GM19463 (cell line): ENCODE measurements around the gene CCDC60.
A peak's percentile ranks its signal among the peaks of the same experiment; 100 is the strongest.
"Not testable (repeated sequence)": the region's sequence is repeated elsewhere in the genome, so short reads cannot be mapped to it uniquely, and the experiment has no call there.

Source experiments
- ATAC-seq: cut with Tn5 transposase; IDR thresholded peaks from one replicate; pipeline ENCODE4 v1.9.1; 2021; ENCODE audit warnings: mild to moderate bottlenecking, moderate library complexity; ENCODE audit not compliant: unreplicated experiment

CCDC60 gene

GRCh38 chr12:119338593-119339363 is 4.2 kb downstream of the CCDC60 start:
- no peak for ATAC-seq

DNA sequence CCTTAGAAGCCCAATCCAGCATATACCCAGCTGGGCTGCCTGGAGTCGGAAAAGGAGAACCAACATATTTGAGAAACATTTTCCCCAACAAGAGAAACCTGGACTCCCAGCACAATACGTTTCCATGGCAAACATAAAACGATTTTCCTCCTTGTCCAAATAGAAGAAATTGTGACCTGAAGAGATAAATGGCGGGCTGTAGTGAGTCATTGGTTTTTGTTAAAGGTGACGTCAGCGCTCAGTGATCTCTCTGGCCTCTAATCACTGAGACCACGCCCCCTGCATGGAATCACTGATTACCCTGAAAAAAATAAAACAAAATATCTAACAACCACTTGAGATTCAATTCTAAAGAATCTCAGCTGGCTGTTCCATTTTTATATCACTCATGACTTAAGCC is 6.0 kb downstream of the CCDC60 start:
- no peak for ATAC-seq

DNA sequence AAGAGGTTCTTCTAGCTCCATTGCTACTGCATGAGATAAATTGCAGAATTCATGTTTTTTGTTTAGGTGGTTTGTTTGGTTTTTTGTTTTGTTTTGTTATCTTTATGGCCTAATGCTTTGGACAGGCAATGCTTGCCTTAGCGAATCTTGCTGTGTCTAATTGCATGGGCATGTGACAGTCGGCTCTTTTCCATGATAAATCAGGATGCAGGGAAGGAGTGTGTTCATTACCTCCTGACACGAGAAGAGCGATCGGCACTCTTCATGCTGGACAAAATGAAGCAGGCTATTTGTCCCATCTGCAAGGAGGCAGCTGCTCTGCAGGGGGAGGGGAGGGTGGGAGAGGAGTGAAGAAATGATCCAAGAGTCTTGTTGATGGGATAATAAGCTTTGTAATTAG is 6.5 kb downstream of the CCDC60 start:
- ATAC-seq = no peak

DNA sequence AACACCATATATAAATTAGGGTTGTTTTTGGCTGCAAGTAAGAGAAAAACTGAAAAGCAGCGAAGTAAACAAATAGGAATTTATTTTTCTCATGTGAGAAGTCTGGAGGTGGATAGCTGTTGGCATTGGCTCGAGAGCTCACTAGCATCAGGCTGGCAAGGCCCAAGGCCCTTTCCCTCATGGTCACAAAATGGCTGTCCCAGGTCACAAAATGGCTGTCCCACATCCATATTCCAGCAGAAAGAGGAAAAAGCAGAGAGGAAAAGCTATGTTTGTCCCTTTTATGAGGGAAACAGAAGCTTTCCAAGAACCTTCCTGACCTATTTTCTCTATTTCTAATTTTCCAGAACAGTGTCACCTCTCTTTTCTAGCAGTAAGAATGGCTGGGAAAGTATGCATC is 7.5 kb downstream of the CCDC60 start:
- ATAC-seq = no peak

GRCh38 chr12:119343130-119343529 is 8.6 kb downstream of the CCDC60 start:
- ATAC-seq = no peak

GRCh38 chr12:119354172-119354571 is 19.6 kb downstream of the CCDC60 start:
- no peak for ATAC-seq

GRCh38 chr12:119360366-119360765 is 25.8 kb downstream of the CCDC60 start:
- ATAC-seq = not testable (repeated sequence)

DNA sequence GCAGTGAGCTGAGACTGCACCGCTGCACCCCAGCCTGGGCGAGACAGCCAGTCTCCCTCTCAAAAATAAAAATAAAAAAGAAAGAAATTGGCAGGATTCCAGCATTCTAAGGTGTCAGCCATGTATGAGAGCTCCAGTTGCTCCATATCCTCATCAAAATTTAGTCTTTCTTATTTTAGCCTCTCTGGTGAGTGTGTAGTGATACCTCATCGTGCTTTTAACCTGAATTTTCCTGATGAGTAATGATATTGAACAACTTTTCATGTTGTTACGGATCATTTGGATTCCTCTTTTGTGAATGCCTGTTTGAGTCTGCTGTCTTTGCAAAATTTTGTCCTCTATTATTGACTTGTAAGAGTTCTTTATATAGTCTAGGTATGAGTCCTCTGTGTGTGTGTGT is 28.5 kb downstream of the CCDC60 start:
- no peak for ATAC-seq

DNA sequence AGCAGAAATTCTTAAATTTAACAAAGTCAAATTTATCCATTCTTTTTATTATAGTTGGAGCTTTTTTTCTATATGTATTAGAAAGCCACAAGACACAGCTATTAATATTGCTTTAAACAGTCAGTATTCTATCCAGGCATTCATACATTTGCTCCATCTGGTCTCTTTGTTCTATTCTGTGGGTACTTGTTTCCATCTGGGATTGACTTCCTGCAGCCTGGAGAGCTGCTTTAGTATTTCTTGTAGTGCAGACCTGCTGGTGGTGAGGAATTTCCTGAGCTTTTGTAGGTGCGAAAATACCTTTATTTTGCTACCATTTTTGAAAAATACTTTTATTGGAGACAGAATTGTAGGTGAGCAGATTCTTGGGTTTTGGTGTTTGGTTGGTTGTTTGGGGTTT is 29.0 kb downstream of the CCDC60 start:
- no peak for ATAC-seq

DNA sequence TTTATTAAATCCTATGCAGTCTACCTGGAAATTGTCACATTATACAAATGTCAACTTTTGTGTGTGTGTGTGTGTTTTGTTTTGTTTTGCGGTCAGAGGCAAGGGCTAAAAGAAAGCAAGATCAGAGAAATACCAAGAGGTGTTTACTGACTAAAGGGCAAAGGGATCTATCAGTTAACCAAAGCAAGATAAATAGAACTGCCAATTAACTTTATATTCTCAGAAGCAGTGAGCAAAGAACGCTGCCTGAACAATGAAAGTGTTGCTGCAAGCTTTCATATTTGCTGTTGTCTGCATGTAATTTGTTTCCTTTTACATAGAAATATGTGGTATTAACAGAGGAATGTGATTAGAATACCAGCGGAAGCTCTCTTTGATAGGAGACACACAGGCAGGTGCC is 30.9 kb downstream of the CCDC60 start:
- no peak for ATAC-seq

- ATAC-seq = no peak
Observed at GRCh38 chr12:119366007-119366406, 31.5 kb downstream of the CCDC60 start.

- ATAC-seq = no peak
Observed at GRCh38 chr12:119369161-119369560, 34.6 kb downstream of the CCDC60 start.

- no peak for ATAC-seq
Observed at GRCh38 chr12:119369907-119370546, 35.5 kb downstream of the CCDC60 start.

DNA sequence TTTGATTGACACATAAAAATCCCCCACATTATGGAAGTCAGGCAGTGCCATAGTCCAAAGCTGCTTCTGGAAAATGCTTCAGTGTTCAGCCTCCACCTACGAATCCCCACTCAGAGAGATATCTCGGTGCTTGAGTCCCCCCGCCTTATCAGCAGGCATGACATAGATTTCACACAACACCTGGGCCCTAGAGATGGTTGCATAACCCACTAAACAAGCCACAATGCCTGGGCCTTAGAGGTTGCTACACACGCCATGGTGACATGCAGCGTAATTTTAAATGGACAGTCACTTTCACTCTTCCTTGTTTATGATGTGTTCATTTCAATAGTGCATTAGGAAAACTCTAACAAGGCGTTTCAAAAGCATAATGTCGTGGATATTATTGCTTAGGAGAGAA is 38.0 kb downstream of the CCDC60 start:
- ATAC-seq = no peak

DNA sequence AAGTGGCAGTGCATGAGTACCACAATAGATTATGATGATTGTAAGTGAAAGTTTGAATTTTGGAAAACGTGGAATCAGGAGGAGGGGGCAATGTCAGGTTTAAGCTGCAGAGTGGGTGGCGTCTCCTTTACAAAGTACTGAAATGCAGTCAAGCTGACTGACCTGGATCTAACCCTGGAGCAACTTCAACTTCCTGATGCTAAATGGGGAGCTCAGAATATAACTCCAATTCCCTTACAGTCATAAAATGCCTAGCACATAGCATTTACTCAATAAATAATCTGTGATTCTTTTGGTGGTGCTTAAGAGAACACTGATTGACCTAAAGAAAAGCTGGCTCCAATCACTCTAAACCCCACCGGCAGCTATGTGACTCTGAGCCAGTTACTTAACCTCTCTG is 38.5 kb downstream of the CCDC60 start:
- ATAC-seq = no peak

- no peak for ATAC-seq
Observed at GRCh38 chr12:119373666-119374065, 39.1 kb downstream of the CCDC60 start.

- no peak for ATAC-seq
Observed at GRCh38 chr12:119374635-119375034, 40.1 kb downstream of the CCDC60 start.

DNA sequence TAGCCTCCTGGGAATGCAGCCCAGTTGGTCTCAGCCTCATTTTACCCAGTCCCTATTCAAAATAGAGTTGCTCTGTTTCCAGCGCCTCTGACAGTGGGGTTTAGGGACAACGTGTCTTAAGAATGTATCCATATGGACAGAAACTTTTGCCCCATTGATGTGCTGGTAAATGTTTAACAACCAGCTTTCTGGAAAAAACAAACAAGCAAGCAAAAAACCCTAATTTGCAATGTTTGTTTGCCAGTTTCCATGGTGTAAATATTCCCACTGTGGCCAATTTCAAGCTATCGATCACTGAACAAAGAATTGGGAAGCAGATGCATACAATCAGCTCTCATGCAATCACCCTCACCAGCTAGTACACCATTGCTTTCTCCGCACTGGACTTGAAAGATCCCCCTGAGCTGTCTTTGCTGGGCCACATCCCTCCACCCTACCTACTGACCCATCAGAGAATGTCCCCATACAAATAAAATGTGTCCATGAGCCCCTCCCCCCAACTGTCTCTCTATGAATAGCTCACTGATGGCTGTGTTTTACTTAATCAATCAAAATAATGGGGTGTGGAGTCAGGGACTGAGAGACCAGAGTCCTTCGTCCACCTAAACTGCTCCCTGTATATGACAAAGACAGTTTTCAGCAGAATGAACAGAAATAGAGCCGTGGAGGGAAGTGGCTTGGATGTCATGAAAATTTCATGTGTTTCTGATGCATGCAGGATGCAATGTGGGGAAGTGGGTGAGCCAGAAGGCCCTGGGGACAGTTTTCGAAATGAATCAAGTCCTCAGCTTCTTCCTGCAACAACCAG is 40.8 kb downstream of the CCDC60 start:
- ATAC-seq = peak; percentile 53

DNA sequence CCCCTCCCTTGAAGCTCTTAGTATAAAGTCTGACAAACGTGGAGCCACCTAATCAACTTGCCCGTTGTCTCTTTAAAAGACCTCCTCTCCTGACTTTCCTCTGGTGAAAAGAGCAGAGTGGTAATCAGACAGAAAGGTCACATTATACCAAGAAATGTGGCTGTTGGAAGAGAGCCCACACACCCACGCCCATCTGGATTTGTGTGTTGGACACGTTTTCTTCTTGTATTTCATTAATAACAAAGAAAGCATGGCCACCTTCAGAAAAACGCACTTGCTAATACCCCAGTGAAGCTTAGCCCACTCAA is 41.3 kb downstream of the CCDC60 start:
- ATAC-seq = no peak

- no peak for ATAC-seq
Observed at GRCh38 chr12:119378903-119379302, 44.4 kb downstream of the CCDC60 start.

- no peak for ATAC-seq
Observed at GRCh38 chr12:119381471-119382235, 47.1 kb downstream of the CCDC60 start.
